ENCODE results near the gene DNM3. TPM values are rescaled to one million over a fixed set of nuclear protein-coding genes. Genes with fewer than 3 reads are reported as not detected.

DNM3 gene
- total and polyA plus RNA-seq, 4 donors = 2.6 to 16.2 (median 5.1) TPM; not detected in 1

- Histone ChIP-seq H3K36me3 (ENCODE audit: control insufficient read depth in 1 of 2, insufficient read depth in 2 of 2, low read length in 1 of 2) (no peaks in the 10 kb centered on the region), H3K27ac (ENCODE audit: low read depth in 1 of 2, low read length in 2 of 2) (no peak overlapping the region), H3K4me1 (ENCODE audit: control insufficient read depth in 1 of 2, insufficient read depth in 2 of 2, low read length in 2 of 2) (peaks cover 0 to 7% of the 10 kb centered on the region in 2 donors), H3K4me3 (ENCODE audit: low read length in 2 of 2) (no peak overlapping the region), H3K27me3 (ENCODE audit: control insufficient read depth in 1 of 2, insufficient read depth in 2 of 2, low read length in 1 of 2) (no peaks in the 10 kb centered on the region), H3K9me3 (ENCODE audit: control insufficient read depth, low read length) (no peaks in the 10 kb centered on the region)
- 94 to 95% methylated on average over 4 of the region's 4 CpGs for WGBS, 2 donors
- DNase-seq (no peak), ATAC-seq (ENCODE audit: low FRiP score) (no peak)
- intact Hi-C loops (cut with DNase I) = no loop called here
Observed at GRCh38 chr1:172273647-172274396, 432.5 kb downstream of the DNM3 start.

GRCh38 chr1:172275478-172275877, 434.2 kb downstream of the DNM3 start:
- Histone ChIP-seq H3K36me3 (ENCODE audit: control insufficient read depth in 1 of 2, insufficient read depth in 2 of 2, low read length in 1 of 2) (no peaks in the 10 kb centered on the region), H3K27ac (ENCODE audit: low read depth in 1 of 2, low read length in 2 of 2) (no peak overlapping the region), H3K27me3 (ENCODE audit: control insufficient read depth in 1 of 2, insufficient read depth in 2 of 2, low read length in 1 of 2) (no peaks in the 10 kb centered on the region), H3K4me3 (ENCODE audit: low read length in 2 of 2) (no peak overlapping the region), H3K9me3 (ENCODE audit: control insufficient read depth, low read length) (no peaks in the 10 kb centered on the region), H3K4me1 (ENCODE audit: control insufficient read depth in 1 of 2, insufficient read depth in 2 of 2, low read length in 2 of 2) (peaks cover 0 to 6% of the 10 kb centered on the region in 2 donors)
- intact Hi-C loops (cut with DNase I) = no loop called here
- WGBS, 2 donors = 97 to 98% methylated on average over 1 of the region's 1 CpG
- ATAC-seq (ENCODE audit: low FRiP score) (no peak), DNase-seq (no peak)

DNA sequence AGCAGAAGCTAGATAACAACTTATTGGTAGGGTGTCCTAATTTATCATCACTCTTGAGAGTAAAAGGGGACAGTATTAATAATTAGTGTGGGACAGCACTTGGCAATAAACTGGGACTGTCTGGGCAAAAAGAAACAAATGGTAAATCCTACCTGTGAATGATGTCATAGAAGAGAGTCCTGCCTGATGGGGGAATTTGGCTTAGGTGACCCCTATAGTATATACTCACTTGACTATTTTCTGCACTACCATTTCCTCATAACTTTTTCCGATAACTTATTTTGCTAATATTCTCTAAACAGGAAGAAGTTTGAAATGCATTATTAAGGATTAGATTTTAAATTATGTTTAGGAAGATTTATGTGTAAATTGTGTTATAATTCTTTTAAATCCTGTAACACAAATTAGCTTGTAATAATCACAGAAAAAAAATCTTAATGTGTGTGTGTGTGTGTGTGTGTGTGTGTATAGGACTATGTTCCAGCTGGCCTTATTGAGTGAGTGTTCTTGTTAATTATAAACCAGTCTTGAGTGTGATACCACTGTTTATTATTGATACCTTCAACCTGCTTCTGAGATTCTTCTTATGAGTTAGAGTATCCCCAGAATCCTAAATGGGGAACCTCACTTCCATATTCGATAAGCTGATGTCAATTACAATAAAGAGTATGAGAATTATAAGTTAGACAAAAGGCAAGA, 435.0 kb downstream of the DNM3 start:
- no peak overlapping the region for H3K27ac ChIP-seq (ENCODE audit: low read depth in 1 of 2, low read length in 2 of 2)
- no peaks in the 10 kb centered on the region for H3K9me3 ChIP-seq (ENCODE audit: control insufficient read depth, low read length)
- H3K36me3 ChIP-seq (ENCODE audit: control insufficient read depth in 1 of 2, insufficient read depth in 2 of 2, low read length in 1 of 2) = no peaks in the 10 kb centered on the region
- intact Hi-C loops (cut with DNase I) = no loop called here
- no peak for DNase-seq
- ATAC-seq (ENCODE audit: low FRiP score) = no peak
- H3K4me1 ChIP-seq (ENCODE audit: control insufficient read depth in 1 of 2, insufficient read depth in 2 of 2, low read length in 2 of 2) = peaks cover 0 to 6% of the 10 kb centered on the region in 2 donors
- no peaks in the 10 kb centered on the region for H3K27me3 ChIP-seq (ENCODE audit: control insufficient read depth in 1 of 2, insufficient read depth in 2 of 2, low read length in 1 of 2)
- 47 to 50% methylated on average over 2 of the region's 2 CpGs for WGBS, 2 donors
- H3K4me3 ChIP-seq (ENCODE audit: low read length in 2 of 2) = no peak overlapping the region

DNA sequence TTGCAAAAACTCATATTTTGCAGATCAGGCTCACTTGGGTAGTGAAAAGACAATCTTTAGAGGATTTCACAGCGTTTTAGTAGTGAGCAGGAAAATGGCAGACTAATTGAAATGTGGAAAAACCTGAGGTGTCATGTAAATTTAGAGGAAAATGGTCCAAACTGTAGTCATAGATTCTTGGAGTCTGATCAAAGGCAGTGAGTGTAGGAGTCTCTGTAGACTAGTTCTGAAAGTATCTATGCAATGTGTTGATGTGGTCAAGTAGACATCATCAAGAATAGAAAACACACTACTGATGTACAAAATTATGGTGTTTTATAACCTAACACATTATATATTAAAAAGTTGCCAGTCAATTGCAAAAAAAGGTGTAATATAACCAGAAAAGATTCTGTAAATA, 436.0 kb downstream of the DNM3 start:
- H3K4me3 ChIP-seq (ENCODE audit: low read length in 2 of 2) = no peak overlapping the region
- ATAC-seq (ENCODE audit: low FRiP score) (no peak), DNase-seq (no peak)
- no peaks in the 10 kb centered on the region for H3K36me3 ChIP-seq (ENCODE audit: control insufficient read depth in 1 of 2, insufficient read depth in 2 of 2, low read length in 1 of 2)
- no peaks in the 10 kb centered on the region for H3K27me3 ChIP-seq (ENCODE audit: control insufficient read depth in 1 of 2, insufficient read depth in 2 of 2, low read length in 1 of 2)
- 90 to 91% methylated on average over 1 of the region's 1 CpG for WGBS, 2 donors
- H3K27ac ChIP-seq (ENCODE audit: low read depth in 1 of 2, low read length in 2 of 2) = no peak overlapping the region
- peaks cover 0 to 6% of the 10 kb centered on the region in 2 donors for H3K4me1 ChIP-seq (ENCODE audit: control insufficient read depth in 1 of 2, insufficient read depth in 2 of 2, low read length in 2 of 2)
- intact Hi-C loops (cut with DNase I) = no loop called here
- no peaks in the 10 kb centered on the region for H3K9me3 ChIP-seq (ENCODE audit: control insufficient read depth, low read length)

GRCh38 chr1:172277989-172278388, 436.7 kb downstream of the DNM3 start:
- Histone ChIP-seq H3K27me3 (ENCODE audit: control insufficient read depth in 1 of 2, insufficient read depth in 2 of 2, low read length in 1 of 2) (no peaks in the 10 kb centered on the region), H3K4me3 (ENCODE audit: low read length in 2 of 2) (no peak overlapping the region), H3K9me3 (ENCODE audit: control insufficient read depth, low read length) (no peaks in the 10 kb centered on the region), H3K27ac (ENCODE audit: low read depth in 1 of 2, low read length in 2 of 2) (no peak overlapping the region), H3K4me1 (ENCODE audit: control insufficient read depth in 1 of 2, insufficient read depth in 2 of 2, low read length in 2 of 2) (peaks cover 0 to 6% of the 10 kb centered on the region in 2 donors), H3K36me3 (ENCODE audit: control insufficient read depth in 1 of 2, insufficient read depth in 2 of 2, low read length in 1 of 2) (no peaks in the 10 kb centered on the region)
- DNase-seq (no peak), ATAC-seq (ENCODE audit: low FRiP score) (no peak)
- 32 to 36% methylated on average over 1 of the region's 1 CpG for WGBS, 2 donors
- intact Hi-C loops (cut with DNase I) = no loop called here

- intact Hi-C loops (cut with DNase I) = no loop called here
- no peaks in the 10 kb centered on the region for H3K27me3 ChIP-seq (ENCODE audit: control insufficient read depth in 1 of 2, insufficient read depth in 2 of 2, low read length in 1 of 2)
- 18% methylated on average over 1 of the region's 1 CpG for WGBS, 2 donors
- H3K27ac ChIP-seq (ENCODE audit: low read depth in 1 of 2, low read length in 2 of 2) = peak overlapping the region in 1 of 2 donors; percentile 48
- DNase-seq = no peak
- no peaks in the 10 kb centered on the region for H3K36me3 ChIP-seq (ENCODE audit: control insufficient read depth in 1 of 2, insufficient read depth in 2 of 2, low read length in 1 of 2)
- no peaks in the 10 kb centered on the region for H3K9me3 ChIP-seq (ENCODE audit: control insufficient read depth, low read length)
- ATAC-seq (ENCODE audit: low FRiP score) = no peak
- peaks cover 0 to 6% of the 10 kb centered on the region in 2 donors for H3K4me1 ChIP-seq (ENCODE audit: control insufficient read depth in 1 of 2, insufficient read depth in 2 of 2, low read length in 2 of 2)
- no peak overlapping the region for H3K4me3 ChIP-seq (ENCODE audit: low read length in 2 of 2)
Observed at GRCh38 chr1:172278478-172278877, 437.2 kb downstream of the DNM3 start.

DNA sequence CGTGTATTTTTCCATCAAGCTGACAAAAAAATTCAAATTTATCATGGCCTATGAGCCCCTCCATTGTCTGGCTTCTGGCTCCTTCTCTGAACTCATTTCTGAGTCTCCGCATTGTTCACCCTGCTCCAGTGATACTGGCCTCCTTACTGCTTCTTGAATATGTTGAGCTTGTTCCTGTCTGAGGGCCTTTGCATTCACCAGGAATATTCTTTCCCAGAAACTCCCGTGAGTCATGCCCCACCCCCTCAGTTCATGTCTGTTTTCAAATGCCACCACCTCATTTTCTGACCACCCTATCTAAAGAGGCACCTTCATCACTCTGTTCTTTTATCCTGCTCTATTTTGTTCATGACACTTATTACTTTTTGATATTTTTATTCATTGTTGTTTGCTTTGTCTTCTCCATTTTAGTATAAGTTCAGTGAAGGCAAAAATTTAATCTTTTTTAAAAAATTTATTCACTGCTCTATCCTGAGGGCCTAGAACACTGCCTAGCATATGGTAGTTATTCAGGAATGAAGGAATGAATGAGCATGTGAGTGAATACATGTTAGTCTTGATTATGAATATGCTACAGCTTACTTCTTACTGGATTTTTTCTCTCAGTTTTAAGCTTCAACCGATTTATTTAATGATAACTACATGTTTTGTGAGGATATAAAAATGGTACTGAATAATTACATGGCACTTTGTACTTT, 438.8 kb downstream of the DNM3 start:
- Histone ChIP-seq H3K27ac (ENCODE audit: low read depth in 1 of 2, low read length in 2 of 2) (no peak overlapping the region), H3K4me3 (ENCODE audit: low read length in 2 of 2) (no peak overlapping the region), H3K36me3 (ENCODE audit: control insufficient read depth in 1 of 2, insufficient read depth in 2 of 2, low read length in 1 of 2) (no peaks in the 10 kb centered on the region), H3K4me1 (ENCODE audit: control insufficient read depth in 1 of 2, insufficient read depth in 2 of 2, low read length in 2 of 2) (peaks cover 0 to 6% of the 10 kb centered on the region in 2 donors), H3K27me3 (ENCODE audit: control insufficient read depth in 1 of 2, insufficient read depth in 2 of 2, low read length in 1 of 2) (no peaks in the 10 kb centered on the region), H3K9me3 (ENCODE audit: control insufficient read depth, low read length) (no peaks in the 10 kb centered on the region)
- 87 to 90% methylated on average over 4 of the region's 4 CpGs for WGBS, 2 donors
- ATAC-seq (ENCODE audit: low FRiP score) (no peak), DNase-seq (no peak)
- intact Hi-C loops (cut with DNase I) = no loop called here

GRCh38 chr1:172283766-172284165, 442.5 kb downstream of the DNM3 start:
- no peaks in the 10 kb centered on the region for H3K36me3 ChIP-seq (ENCODE audit: control insufficient read depth in 1 of 2, insufficient read depth in 2 of 2, low read length in 1 of 2)
- no peak overlapping the region for H3K4me3 ChIP-seq (ENCODE audit: low read length in 2 of 2)
- no peak overlapping the region for H3K27ac ChIP-seq (ENCODE audit: low read depth in 1 of 2, low read length in 2 of 2)
- DNase-seq (no peak), ATAC-seq (ENCODE audit: low FRiP score) (no peak)
- no peaks in the 10 kb centered on the region for H3K27me3 ChIP-seq (ENCODE audit: control insufficient read depth in 1 of 2, insufficient read depth in 2 of 2, low read length in 1 of 2)
- no peaks in the 10 kb centered on the region for H3K9me3 ChIP-seq (ENCODE audit: control insufficient read depth, low read length)
- WGBS, 2 donors = 89 to 93% methylated on average over 2 of the region's 2 CpGs
- intact Hi-C loops (cut with DNase I) = no loop called here
- H3K4me1 ChIP-seq (ENCODE audit: control insufficient read depth in 1 of 2, insufficient read depth in 2 of 2, low read length in 2 of 2) = peaks cover 0 to 4% of the 10 kb centered on the region in 2 donors
